Measurements from ENCODE around the gene STARD5.

Gene STARD5

DNA sequence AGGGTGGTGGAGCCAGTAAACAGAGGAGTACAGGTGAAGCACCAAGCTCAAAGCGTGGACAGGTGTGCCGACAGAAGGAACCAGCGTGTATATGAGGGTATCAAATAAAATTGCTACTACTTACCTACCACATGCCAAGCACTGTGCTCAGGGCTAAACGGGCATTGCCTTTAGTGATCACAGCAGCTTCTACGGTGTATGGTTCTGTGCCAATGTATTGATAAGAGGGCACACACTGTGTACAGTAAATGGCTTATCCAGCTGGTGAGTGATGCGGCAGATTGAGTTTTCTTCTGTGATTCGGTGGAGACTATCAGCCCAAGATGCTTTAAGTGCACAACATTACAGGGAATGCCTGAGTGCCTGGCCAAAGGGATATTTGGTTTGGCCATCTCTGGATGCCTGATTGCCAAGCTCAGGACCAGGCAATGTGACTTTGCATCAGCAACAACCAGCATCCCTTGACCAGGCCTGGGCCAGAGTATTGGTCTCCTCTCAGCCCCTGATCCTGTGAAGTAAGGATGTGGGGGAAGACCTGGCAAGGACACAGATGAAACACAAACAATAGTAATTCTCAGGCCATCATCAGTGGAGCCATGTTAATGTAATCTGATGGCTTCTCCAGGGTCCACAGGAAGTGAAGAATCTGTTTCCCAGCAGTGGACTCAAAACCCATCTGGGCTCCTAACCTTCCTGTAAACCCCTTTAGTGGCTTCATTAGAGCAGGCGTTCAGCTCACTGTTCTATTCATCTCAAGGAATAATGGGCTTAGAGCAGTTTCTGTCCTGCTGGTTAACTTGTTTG, 14.1 kb downstream of the STARD5 start:
- DNase-seq: no peak

DNA sequence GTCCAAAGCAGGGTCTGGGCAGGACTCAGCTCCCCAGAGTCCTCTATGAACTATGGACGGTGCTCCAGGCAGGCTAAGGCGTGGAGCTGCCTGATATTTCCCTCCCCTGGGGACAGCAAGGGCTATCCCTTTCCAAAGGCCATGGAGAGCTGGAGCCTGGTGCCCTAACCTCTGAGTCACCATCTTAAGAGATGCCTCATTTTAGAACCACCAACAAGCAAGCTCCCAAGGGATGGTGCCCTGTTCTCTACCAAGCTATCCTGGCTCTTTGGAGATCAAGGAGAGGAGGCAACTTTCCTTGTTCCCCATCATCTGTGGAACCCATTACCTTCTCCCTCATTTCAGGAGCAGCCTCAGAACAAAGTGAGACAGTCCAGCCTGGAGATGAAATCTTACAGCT, 15.7 kb downstream of the STARD5 start:
- no peak for DNase-seq

DNA sequence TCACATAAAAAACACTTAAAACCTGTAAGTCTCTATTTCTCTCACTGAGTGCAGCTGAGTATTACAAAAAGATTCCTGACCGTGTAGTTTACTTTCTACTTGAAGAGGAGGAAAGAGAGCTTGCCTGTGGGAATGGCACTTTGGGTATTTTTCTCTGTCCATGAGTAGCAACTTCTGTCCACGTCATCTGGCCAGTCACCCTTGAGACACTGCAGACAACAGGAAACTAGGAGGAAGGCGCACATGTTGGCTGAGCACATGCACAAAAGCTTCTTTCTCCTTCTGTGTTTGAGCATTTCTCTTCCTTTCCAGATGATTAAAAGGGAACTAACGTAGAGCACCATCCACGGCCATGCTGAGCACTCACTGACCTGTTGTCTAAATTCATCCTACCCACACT, 19.7 kb downstream of the STARD5 start:
- no peak for DNase-seq

DNA sequence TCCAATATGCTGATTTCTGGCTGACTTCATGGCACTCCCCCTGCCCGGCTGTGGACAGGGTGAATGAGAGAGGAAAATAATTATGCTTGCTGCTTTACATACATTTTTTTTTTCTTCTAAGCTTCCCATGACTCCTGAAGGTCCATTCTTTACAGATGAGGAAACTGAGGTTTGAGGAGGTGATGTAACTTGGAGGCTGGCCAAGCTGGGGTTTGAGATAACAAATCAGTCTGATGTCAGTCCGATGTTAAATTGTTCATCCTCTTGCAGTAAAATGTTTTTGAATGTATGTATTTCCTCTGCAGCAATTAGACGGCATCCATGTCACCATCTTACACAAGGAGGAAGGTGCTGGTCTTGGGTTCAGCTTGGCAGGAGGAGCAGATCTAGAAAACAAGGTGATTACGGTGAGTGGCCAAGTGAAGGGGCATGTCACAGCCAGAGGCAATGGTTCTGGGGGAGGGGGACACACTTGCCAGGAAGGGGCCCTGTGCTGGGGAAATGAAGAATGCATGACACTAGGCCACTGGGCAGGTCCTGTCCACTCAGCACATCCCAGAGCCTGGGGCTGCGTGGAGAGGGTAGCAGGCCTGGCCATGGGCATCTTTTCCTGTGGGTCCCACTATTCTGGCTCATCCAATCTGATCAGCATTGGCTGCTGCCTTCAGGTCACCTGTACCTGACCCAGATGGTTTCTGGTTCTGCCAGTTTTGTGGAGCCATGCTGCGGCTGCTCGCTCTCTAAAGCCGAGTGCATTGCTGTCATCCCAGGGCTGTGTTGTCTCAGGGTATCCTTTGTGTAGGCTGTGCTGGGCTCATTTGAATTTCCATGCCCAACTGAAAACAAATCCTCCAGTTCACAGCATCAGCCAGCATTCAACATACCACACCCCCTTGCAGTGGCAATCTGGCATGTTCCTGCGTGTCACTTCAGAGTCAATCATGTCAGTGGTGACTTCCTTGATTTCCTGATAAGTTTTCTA, 20.4 kb downstream of the STARD5 start:
- peak; percentile 40 for DNase-seq

DNA sequence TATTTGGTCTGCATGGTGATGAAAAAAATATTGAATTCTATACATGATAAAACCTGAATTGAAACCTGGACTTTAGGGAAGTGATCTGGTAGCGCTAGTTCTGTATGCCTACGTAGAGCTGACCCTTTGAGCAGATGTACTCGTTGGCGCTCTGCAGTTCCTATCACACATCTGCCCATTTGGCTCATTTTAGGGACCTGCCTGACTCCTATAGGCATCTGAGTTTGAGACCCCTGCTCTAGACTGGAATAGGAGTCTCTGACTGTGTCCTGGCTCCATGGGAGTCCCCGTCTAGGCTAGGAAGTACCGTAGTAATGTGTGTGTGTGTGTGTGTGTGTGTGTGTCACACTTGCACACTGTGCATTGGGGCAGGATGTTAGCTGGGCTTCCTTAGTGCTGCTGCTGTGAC, 21.2 kb downstream of the STARD5 start:
- DNase-seq: no peak

DNA sequence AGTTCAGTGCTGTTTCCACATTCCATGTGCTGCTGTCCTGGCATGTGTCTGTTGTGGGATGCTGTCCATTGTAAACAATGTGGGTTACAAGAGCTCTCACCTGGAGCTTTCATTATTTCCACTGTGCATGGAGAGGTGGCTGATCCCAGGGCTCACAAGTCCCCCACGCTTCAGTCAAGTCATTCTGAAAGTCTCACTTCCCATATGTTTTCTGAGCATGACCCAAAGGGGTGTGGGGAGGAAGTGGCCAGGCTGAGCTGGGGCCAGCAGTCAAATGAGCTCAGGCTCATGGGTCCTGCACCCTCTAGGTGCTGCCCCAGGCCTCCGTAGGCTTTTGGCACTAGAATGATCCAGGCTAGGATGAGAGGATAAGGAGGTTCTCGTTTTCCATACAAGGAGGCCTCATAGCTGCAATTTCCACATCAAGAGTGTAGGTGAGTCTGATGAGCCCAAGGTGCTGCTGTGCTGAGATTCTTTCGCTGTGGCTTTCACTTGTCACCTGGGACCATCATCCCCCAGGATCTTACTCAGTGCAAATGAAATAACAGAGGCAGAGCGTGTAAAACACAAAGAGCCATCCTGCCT, 22.0 kb downstream of the STARD5 start:
- no peak for DNase-seq

DNA sequence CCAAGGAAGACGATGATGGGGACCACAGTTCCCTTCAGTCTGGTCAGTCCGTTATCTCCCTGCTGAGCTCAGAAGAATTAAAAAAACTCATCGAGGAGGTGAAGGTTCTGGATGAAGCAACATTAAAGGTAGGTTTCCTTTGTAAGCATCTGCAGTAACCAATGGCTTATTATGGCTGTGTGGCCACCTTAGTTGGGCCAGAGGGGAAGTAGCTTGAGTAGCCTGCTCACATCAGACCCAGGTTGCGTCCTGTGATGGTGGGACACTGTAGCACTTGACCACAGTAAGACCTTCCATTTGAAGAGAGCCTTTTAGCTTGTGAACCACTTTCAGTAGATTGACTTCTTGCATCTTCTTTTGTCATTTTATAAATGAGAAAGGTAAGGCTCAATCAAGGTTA, 22.6 kb downstream of the STARD5 start:
- DNase-seq: no peak

DNA sequence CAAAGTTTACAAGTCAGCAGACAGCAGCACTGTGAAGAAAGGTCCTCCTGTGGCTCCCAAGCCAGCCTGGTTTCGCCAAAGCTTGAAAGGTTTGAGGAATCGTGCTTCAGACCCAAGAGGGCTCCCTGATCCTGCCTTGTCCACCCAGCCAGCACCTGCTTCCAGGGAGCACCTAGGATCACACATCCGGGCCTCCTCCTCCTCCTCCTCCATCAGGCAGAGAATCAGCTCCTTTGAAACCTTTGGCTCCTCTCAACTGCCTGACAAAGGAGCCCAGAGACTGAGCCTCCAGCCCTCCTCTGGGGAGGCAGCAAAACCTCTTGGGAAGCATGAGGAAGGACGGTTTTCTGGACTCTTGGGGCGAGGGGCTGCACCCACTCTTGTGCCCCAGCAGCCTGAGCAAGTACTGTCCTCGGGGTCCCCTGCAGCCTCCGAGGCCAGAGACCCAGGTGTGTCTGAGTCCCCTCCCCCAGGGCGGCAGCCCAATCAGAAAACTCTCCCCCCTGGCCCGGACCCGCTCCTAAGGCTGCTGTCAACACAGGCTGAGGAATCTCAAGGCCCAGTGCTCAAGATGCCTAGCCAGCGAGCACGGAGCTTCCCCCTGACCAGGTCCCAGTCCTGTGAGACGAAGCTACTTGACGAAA, 24.2 kb downstream of the STARD5 start:
- DNase-seq: no peak

DNA sequence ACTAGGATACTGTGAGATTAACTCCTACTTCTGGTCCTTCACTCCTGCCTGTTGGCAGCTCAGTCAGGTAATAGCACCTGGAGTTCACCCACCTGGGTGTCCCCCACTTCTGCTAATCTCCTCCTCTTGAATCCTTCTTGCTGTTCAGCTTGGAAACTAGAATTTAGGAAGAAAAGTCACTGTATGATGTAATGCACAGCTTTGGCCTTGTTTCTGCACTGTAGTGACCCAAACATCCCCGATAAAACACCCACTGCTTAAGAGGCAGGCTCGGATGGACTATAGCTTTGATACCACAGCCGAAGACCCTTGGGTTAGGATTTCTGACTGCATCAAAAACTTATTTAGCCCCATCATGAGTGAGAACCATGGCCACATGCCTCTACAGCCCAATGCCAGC, 24.8 kb downstream of the STARD5 start:
- DNase-seq: no peak

DNA sequence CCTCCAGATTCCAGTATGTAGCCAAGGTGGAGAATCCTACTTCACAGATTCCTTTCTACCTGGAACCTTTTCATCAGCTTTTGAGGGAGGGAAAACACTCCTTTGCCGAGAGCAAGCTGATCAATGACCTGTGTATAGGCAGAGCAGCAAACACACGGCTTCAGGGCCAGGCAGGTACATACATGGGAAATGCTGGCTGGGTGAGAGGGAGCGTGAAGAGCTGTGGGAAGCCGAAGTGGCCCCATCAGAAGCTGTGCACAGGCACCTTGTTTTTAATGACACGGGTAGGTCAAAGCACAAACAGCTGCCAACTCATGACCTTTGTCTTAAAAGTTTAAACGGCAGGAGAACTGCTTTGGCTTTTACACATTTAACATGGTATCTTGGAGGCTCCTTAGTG, 25.3 kb downstream of the STARD5 start:
- DNase-seq: no peak

DNA sequence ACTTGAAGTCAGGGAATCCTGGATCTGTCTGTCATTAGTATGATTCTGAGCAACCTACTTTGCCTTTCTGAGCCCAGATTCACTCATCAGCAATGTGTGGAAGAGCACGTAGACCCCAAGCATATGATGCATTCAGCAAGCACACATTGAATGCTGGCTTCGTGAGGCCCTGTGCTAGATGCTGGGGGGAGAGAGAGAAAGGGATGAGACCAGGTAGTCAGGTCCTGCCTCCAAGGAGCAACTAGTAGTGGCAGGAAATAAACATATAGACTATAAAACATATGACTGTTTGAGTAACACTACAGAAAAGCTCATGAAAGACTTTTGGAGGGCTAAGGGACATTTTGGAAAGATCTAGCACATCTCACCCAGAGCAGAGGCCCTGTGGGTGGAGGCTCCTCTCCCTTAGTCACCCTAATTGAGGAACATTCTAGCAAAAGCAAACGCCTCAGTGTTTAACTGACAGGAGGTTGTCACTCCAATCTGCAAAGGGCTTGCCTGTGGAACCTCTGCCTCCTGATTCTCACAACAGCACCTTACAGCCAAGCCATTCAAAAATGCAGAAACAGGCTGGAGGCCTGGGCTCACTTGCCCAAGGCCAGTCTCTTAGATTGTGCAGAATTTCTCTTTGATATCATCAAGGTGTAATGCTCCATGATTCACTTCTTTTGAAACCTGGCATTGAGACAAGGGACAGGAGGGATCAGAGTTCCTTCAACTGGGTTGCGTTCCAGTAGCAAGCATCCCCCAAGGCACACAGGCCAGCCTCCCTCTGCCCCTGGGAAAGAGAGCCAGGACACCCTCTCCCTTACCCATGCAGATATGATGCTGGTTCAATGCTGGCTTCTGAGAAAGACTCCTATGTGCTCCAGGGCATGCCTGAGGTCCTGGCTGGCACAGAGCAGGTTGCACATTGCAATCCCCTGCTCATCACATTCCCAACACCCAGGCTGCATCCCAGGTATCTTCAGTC, 26.1 kb downstream of the STARD5 start:
- DNase-seq: no peak

DNA sequence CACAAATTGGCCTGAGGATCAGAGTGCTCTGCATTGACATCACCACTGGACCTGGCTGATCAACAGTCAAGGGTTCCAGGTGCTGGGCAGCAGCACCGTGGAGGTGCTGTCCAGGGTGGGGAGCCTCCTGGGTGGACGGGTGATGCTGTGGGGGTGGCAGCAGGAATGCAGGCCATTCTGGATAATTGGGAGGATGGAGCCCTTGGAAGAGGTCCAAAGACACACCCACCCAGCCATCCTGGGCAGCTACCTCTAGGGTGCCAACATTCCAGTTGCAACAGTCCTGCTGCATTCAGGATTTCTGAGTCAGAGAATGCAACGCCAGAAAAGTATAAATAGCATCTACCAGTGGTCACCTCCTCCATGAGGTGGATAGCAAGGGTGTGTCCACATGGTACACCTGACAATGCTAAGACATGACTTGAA, 26.8 kb downstream of the STARD5 start:
- DNase-seq: no peak

DNA sequence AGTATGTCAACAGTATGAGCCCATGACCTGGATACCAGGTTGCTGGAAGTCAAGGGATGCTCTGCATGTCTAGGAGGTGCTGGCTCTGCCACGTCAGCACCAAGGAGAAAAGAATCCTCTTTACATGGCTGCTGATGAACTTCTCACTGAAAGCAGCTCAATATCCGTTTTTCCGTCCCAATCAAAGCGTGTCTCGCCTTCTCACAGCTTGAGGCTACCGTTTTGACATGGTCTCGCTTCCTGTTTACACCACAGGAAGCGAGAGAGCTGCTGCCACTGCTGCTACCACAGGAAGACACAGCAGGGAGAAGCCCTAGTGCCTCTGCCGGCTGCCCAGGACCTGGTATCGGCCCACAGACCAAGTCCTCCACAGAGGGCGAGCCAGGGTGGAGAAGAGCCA, 27.3 kb downstream of the STARD5 start:
- peak; percentile 81 for DNase-seq

DNA sequence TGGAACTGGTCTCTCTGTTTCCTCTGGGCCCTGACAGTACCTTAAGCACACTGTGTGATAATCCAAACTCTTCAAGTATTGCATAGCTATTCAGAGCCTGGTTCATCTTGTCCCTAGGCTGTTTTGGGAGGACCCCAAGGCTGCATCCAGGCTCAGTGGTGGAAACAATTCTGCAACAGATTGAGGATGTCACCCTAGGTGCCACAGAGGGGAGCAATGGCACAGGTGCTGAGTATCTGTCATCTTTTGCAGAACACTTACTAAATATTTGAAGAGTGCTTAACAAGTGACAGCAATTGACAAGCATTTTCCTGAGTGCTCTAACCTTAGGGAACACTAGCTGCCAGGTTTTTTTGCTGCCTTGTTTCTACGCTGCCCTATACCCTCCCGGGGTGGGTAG, 27.8 kb downstream of the STARD5 start:
- DNase-seq: no peak

DNA sequence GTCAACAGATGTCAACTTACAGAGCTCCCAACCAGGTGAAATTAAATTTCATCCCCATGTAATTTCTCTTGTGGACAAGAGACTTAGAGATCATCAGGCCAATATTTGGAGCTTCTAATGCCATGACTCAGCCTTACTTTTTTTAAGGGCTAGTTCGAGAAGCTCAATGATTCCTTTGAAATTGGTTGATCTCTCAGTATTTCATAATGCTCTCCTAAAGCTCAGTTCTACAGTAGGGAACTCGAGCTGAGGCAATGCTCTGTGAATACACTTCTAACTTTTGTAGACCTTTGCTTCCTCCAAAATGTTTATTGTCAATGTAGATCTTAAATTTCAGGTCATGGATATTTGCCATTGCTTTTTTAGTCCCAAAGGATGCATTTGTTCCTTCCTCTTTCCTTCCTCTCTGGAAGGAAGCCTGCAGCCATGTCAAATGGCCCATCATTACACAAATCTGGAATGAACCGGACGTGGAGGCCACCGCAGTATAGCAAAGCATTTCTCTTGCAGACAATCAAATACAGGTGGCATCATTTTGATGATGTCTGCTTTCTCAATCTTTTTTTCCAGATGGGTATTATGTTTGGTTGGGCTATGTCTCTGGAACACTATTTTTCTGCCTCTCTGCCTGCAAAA, 28.3 kb downstream of the STARD5 start:
- no peak for DNase-seq

DNA sequence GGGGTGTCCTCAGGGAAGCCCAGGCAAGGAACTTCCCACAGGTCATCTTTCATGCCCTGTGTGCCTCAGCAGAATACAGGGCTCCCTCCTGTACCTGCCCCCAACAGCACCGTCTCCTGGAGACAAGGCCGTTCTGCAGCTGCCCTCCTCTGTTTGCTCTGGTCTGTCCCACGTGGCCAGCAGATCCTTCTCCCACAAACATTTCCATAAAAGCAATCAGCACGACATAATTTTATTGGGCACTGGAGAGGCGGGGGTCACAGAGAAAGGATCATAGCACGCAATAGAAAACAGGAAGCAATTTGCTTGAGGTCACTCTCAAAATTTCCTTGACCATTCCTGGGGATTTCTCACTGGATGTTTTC, 29.4 kb downstream of the STARD5 start:
- DNase-seq: no peak

DNA sequence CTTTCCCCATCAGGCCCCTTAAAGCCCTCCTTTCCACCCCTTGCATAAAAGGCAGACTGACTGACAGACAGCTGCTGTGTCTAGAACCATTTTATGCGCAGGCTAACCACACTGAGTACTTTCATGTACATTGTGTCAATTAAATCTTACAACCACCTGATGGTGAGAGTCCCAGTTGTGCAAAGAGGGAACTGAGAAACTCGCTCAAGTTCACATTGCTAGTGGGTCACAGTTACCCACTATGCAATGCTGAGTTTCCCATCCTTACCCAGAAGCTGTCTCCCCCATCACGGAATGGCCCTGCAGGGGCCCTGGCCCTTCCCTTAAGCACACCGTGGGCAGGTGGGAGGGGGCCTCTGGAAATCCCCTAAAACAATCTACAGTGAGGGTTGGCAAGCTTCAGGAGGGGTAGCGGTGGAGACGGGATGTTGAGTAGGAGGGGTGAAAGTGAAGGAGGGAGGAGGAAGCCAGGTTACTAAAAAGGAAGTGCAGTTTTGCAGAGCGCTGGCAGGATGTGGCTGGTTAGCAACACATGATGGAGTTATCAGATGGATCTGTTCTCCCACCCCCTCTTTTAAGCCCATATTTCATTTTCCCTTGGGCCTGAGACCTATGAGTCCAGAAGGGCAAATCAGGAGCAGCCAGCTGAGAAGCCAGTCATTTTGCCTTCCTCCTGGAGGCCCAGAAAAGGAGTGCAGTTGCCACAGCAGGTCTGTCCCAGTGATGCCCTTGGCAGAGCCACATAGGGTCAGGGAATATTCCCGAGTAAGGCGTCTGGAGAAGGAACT, 30.0 kb downstream of the STARD5 start:
- DNase-seq: peak; percentile 85

DNA sequence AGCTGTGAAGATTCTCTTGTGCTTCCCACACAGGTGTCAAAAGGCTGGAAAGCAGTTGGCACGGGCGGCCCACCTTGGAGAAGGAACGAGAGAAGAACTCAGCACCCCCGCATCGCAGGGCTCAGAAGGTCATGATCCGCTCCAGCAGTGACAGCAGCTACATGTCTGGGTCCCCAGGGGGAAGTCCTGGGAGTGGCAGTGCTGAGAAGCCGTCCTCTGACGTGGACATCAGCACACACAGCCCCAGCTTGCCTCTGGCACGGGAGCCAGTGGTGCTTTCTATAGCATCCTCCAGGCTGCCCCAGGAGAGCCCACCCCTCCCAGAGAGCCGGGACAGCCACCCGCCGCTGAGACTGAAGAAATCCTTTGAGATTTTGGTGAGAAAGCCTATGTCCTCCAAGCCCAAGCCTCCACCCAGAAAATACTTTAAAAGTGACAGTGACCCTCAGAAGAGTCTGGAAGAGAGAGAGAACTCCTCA, 31.4 kb downstream of the STARD5 start:
- DNase-seq: peak; percentile 67

DNA sequence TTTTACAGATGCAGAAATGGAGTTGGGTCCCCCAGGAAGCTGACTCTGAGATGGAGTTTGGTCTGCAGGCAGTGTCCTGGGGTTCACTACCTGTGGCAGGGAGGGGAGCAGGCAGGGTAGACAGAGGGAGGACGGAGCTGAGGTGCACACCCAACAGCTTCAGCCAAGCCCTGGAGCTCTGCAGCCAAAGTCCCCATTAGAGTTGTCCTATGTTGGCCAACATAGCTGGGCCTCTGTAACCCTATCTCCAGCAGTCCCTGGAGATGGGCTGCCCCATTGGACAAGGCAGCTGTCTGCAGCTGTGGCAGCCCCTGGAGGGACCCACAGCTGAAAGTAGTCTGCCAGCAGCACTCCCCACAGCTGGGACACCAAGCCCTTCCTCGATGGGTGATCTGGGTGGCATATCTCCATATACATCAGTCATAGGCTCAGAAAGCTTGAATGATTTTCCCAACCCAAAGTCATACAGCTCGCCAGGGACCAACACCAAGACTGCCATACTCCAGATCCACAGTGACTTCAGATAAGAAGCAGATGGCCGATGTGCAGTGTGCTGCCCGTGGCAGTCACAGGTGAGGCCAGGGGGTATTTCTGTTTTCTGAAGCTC, 31.9 kb downstream of the STARD5 start:
- no peak for DNase-seq

DNA sequence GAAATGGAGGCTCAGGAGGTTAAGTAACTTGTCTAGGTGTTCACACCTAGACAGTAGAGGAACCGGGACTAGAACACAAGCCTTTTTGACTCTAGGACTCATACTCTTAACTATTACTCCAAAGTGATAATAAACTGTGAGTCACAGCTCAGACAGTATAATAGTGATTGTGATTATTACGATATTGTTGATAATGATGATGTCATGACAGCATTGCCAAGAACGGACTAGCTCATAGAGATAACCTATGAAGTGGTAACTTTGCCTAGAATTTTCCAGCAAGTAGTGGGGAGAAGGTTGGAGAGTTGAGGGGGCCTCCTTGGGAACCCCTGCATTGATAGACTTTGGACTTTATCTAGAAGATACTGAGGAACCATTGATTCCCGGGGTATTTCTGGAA, 34.0 kb downstream of the STARD5 start:
- no peak for DNase-seq
